ENCODE data around the gene FMNL2. TPM values are rescaled to one million over a fixed set of nuclear protein-coding genes. Genes with fewer than 3 reads are reported as not detected.

Gene FMNL2
- total RNA-seq, 1 experiment from 2014 or later: 33.6 TPM

DNA sequence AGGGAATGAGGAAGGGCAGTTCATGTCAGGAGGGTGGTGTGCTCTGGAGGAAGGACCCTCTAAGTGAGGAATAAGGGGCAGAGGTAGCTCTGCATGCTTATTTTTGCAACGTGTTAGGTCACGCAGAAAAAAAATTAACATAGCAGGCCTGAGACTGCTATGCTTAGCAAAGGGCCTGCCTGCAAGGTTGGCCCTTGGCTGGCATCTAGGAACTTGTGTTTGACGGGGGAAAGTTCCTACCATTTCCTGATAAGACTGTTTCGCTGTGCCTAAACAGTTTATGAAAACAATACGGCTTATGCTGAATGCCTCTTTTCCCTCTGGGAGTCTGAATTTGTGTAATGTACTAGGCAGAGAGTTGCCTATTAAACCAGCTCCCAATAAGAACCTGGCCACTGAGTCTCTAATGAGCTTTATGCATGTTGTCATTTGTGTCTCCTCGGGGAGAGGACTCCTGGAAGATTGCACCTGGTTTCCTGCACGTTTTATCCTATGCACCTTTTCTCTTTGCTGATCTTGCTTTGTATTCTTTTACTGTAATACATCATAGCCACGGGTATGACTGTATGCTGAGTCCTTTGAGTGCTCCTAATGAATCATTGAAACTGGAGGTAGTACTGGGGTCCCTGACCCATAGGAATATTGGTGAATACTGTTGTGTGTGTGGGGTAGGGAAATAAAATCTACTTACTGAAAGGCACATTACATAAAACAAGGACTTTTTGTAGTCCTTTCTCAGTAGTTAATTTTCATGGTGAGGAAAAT lies 213.3 kb downstream of the FMNL2 start:
- no TSS peak for BruUV-seq (replicated peaks)
- Histone ChIP-seq H3K9me3 (ENCODE audit: control insufficient read depth, insufficient read depth, low read depth, low read length) (no peaks in the 10 kb centered on the region), H3K4me3 (ENCODE audit: low read depth in 2 of 2, low read length in 2 of 2) (no peak overlapping the region), H3K27ac (ENCODE audit: low read length) (no peak overlapping the region), H3K27me3 (ENCODE audit: control insufficient read depth, insufficient read depth, low read length) (no peaks in the 10 kb centered on the region), H3K4me1 (ENCODE audit: control insufficient read depth, insufficient read depth, low read length) (peaks cover 1% of the 10 kb centered on the region; the same call in 1 of the 2 replicates), H3K36me3 (ENCODE audit: control insufficient read depth, insufficient read depth, low read length) (no peaks in the 10 kb centered on the region; the same call in 1 of the 2 replicates)
- no peak for ATAC-seq
- ChIA-PET POLR2A (no interaction called here), CTCF (no interaction called here)
- no peak for TF ChIP-seq TCF7L2 (IDR thresholded peaks at IDR 0.05; ENCODE audit: low read depth, low read length)
- no peak for TF ChIP-seq SIN3A (IDR thresholded peaks at IDR 0.05; ENCODE audit: borderline replicate concordance, insufficient read depth, low read depth, low read length)
- no peak for TF ChIP-seq POLR2AphosphoS5 (IDR thresholded peaks at IDR 0.05; ENCODE audit: low read depth, low read length)
- TF ChIP-seq, protein P1, sequence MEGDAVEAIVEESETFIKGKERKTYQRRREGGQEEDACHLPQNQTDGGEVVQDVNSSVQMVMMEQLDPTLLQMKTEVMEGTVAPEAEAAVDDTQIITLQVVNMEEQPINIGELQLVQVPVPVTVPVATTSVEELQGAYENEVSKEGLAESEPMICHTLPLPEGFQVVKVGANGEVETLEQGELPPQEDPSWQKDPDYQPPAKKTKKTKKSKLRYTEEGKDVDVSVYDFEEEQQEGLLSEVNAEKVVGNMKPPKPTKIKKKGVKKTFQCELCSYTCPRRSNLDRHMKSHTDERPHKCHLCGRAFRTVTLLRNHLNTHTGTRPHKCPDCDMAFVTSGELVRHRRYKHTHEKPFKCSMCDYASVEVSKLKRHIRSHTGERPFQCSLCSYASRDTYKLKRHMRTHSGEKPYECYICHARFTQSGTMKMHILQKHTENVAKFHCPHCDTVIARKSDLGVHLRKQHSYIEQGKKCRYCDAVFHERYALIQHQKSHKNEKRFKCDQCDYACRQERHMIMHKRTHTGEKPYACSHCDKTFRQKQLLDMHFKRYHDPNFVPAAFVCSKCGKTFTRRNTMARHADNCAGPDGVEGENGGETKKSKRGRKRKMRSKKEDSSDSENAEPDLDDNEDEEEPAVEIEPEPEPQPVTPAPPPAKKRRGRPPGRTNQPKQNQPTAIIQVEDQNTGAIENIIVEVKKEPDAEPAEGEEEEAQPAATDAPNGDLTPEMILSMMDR (IDR thresholded peaks at IDR 0.05): no peak
- TF ChIP-seq, protein P2, sequence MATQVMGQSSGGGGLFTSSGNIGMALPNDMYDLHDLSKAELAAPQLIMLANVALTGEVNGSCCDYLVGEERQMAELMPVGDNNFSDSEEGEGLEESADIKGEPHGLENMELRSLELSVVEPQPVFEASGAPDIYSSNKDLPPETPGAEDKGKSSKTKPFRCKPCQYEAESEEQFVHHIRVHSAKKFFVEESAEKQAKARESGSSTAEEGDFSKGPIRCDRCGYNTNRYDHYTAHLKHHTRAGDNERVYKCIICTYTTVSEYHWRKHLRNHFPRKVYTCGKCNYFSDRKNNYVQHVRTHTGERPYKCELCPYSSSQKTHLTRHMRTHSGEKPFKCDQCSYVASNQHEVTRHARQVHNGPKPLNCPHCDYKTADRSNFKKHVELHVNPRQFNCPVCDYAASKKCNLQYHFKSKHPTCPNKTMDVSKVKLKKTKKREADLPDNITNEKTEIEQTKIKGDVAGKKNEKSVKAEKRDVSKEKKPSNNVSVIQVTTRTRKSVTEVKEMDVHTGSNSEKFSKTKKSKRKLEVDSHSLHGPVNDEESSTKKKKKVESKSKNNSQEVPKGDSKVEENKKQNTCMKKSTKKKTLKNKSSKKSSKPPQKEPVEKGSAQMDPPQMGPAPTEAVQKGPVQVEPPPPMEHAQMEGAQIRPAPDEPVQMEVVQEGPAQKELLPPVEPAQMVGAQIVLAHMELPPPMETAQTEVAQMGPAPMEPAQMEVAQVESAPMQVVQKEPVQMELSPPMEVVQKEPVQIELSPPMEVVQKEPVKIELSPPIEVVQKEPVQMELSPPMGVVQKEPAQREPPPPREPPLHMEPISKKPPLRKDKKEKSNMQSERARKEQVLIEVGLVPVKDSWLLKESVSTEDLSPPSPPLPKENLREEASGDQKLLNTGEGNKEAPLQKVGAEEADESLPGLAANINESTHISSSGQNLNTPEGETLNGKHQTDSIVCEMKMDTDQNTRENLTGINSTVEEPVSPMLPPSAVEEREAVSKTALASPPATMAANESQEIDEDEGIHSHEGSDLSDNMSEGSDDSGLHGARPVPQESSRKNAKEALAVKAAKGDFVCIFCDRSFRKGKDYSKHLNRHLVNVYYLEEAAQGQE (IDR thresholded peaks at IDR 0.05; ENCODE audit: insufficient read depth in 1 of 2, low read depth in 2 of 2, low read length in 1 of 2): no peak
- in situ Hi-C loops (cut with HindIII; ENCODE audit: low pct_unique_long_range_greater_than_20kb, low sequenced_read_pairs): no loop called here
- DNase-seq (ENCODE audit: low read depth, low spot score): no peak
- intact Hi-C loops (cut with micrococcal nuclease; ENCODE audit: unreplicated experiment): no loop called here

DNA sequence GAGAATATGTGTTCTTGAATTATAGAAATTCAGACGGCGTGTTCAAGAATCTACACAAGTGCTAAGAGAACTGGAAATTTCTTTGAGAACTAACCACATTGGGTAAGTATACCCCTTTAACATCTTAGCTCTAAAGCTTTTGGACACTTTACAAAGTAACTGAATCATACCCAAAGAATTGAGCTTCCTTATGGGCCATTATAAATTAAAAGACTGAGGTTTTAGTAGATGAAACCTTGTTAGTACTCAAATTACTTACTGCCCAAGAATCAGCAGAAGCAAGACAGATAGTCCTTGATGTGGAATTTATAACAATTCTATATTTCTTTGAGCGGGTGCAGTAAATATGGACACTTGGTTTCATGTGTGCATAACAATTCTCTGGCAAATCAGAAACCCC lies 214.0 kb downstream of the FMNL2 start:
- ChIA-PET CTCF (no interaction called here), POLR2A (no interaction called here)
- H3K9me3 ChIP-seq (ENCODE audit: control insufficient read depth, insufficient read depth, low read depth, low read length): no peaks in the 10 kb centered on the region
- in situ Hi-C loops (cut with HindIII; ENCODE audit: low pct_unique_long_range_greater_than_20kb, low sequenced_read_pairs): no loop called here
- no peak overlapping the region for H3K4me3 ChIP-seq (ENCODE audit: low read depth in 2 of 2, low read length in 2 of 2)
- H3K27me3 ChIP-seq (ENCODE audit: control insufficient read depth, insufficient read depth, low read length): no peaks in the 10 kb centered on the region
- intact Hi-C loops (cut with micrococcal nuclease; ENCODE audit: unreplicated experiment): no loop called here
- no peak for TF ChIP-seq TCF7L2 (IDR thresholded peaks at IDR 0.05; ENCODE audit: low read depth, low read length)
- TF ChIP-seq POLR2AphosphoS5 (IDR thresholded peaks at IDR 0.05; ENCODE audit: low read depth, low read length): no peak
- TF ChIP-seq, protein P2 (IDR thresholded peaks at IDR 0.05; ENCODE audit: insufficient read depth in 1 of 2, low read depth in 2 of 2, low read length in 1 of 2): no peak
- TF ChIP-seq SIN3A (IDR thresholded peaks at IDR 0.05; ENCODE audit: borderline replicate concordance, insufficient read depth, low read depth, low read length): no peak
- TF ChIP-seq, protein P1 (IDR thresholded peaks at IDR 0.05): no peak
- no peak for ATAC-seq
- no peak for DNase-seq (ENCODE audit: low read depth, low spot score)
- H3K36me3 ChIP-seq (ENCODE audit: control insufficient read depth, insufficient read depth, low read length): no peaks in the 10 kb centered on the region; the same call in 1 of the 2 replicates
- no peak overlapping the region for H3K27ac ChIP-seq (ENCODE audit: low read length)
- no TSS peak for BruUV-seq (replicated peaks)
- H3K4me1 ChIP-seq (ENCODE audit: control insufficient read depth, insufficient read depth, low read length): no peaks in the 10 kb centered on the region

Measured in Panc1 (cell line).